CD14-positive monocyte (primary cell): Measurements from ENCODE around the gene RPS27A. TPM values are rescaled to one million over a fixed set of nuclear protein-coding genes. Genes with fewer than 3 reads are reported as not detected.
"Not testable (repeated sequence)": the region's sequence is repeated elsewhere in the genome, so short reads cannot be mapped to it uniquely, and the experiment has no call there.

Experiments used
- DNase-seq, 3 donors: peaks; one replicate each; pipeline ENCODE4 v3.0.0-alpha.2; 2011 to 2022
- H2AFZ ChIP-seq: 2 replicates; pipeline ENCODE4 v1.6.0; 2012; ENCODE audit warnings: mild to moderate bottlenecking, low read depth, low read length, inconsistent platforms; ENCODE audit not compliant: insufficient read depth, poor library complexity, severe bottlenecking
- H3K27ac ChIP-seq, 2 donors: 1 replicate in 1 of 2; 2 replicates in 1 of 2; pipeline ENCODE4 v1.5.1; 2012 to 2013; ENCODE audit warnings: low read length in 2 of 2, control low read depth in 1 of 2, inconsistent platforms in 1 of 2, low read depth in 1 of 2, mild to moderate bottlenecking in 1 of 2
- H3K27me3 ChIP-seq, 2 donors: one replicate each; pipeline versions ENCODE4 v1.6.0 to v1.6.1; 2011 to 2013; ENCODE audit warnings: low read length in 2 of 2; ENCODE audit not compliant: control insufficient read depth in 2 of 2, insufficient read depth in 2 of 2
- H3K36me3 ChIP-seq, 2 donors: replicated peaks in 1 of 2; 1 replicate in 1 of 2; 2 replicates in 1 of 2; pipeline versions ENCODE4 v1.5.1 to v1.6.1; 2012 to 2013; ENCODE audit warnings: low read length in 2 of 2, control low read depth in 1 of 2, inconsistent platforms in 1 of 2, mild to moderate bottlenecking in 1 of 2; ENCODE audit not compliant: insufficient read depth in 2 of 2, control insufficient read depth in 1 of 2
- H3K4me1 ChIP-seq, 2 donors: 1 replicate in 1 of 2; 2 replicates in 1 of 2; pipeline versions ENCODE4 v1.5.1 to v1.6.1; 2012 to 2013; ENCODE audit warnings: low read length in 2 of 2, control low read depth in 1 of 2, inconsistent platforms in 1 of 2, mild to moderate bottlenecking in 1 of 2, moderate library complexity in 1 of 2; ENCODE audit not compliant: insufficient read depth in 2 of 2, control insufficient read depth in 1 of 2
- H3K4me2 ChIP-seq: replicated peaks from 2 replicates; pipeline ENCODE3; 2012; ENCODE audit warnings: low read length, moderate library complexity, mild to moderate bottlenecking; ENCODE audit not compliant: poor library complexity, severe bottlenecking; ENCODE audit errors: extremely low read depth
- H3K4me3 ChIP-seq, 3 experiments: fragments of 200-600 bp in 1 of 3; sonication (generic) in 1 of 3; replicated peaks in 1 of 3; 1 replicate in 2 of 3; 2 replicates in 1 of 3; pipeline ENCODE4 v1.5.1; 2011 to 2013; ENCODE audit warnings: low read length in 3 of 3, mild to moderate bottlenecking in 3 of 3, control low read depth in 2 of 3, low read depth in 2 of 3, inconsistent platforms in 1 of 3, moderate library complexity in 1 of 3
- H3K79me2 ChIP-seq: 2 replicates; pipeline ENCODE4 v1.6.0; 2012; ENCODE audit warnings: mild to moderate bottlenecking, control low read depth, inconsistent platforms, low read length, moderate library complexity; ENCODE audit not compliant: insufficient read depth
- H3K9ac ChIP-seq: 2 replicates; pipeline ENCODE4 v1.6.0; 2017; ENCODE audit warnings: low read length, mild to moderate bottlenecking; ENCODE audit not compliant: insufficient read depth, poor library complexity, severe bottlenecking
- H3K9me3 ChIP-seq, 2 donors: replicated peaks in 1 of 2; 1 replicate in 1 of 2; 2 replicates in 1 of 2; pipeline versions ENCODE4 v1.5.1 to v1.6.1; 2012 to 2013; ENCODE audit warnings: low read length in 2 of 2, control low read depth in 1 of 2; ENCODE audit not compliant: control insufficient read depth in 1 of 2, insufficient read depth in 1 of 2
- H4K20me1 ChIP-seq: 2 replicates; pipeline ENCODE4 v1.6.0; 2012; ENCODE audit warnings: mild to moderate bottlenecking, low read length, control low read depth, moderate library complexity; ENCODE audit not compliant: insufficient read depth
- H3K27ac Mint-ChIP-seq, 7 donors: one replicate each; pipeline ENCODE4 v1.8.0; 2020; ENCODE audit warnings: mild to moderate bottlenecking in 7 of 7, mixed read lengths in 7 of 7, moderate library complexity in 6 of 7, inconsistent platforms in 2 of 7
- H3K27me3 Mint-ChIP-seq, 3 donors: one replicate each; pipeline ENCODE4 v1.8.0; 2021 to 2022; ENCODE audit warnings: low read depth in 3 of 3, mild to moderate bottlenecking in 3 of 3, mixed read lengths in 3 of 3, moderate library complexity in 3 of 3, inconsistent platforms in 1 of 3
- H3K36me3 Mint-ChIP-seq, 2 donors: one replicate each; pipeline ENCODE4 v1.8.0; 2020; ENCODE audit warnings: mixed read lengths in 2 of 2, inconsistent platforms in 1 of 2, mild to moderate bottlenecking in 1 of 2
- H3K4me1 Mint-ChIP-seq: one replicate; pipeline ENCODE4 v1.8.0; 2020; ENCODE audit warnings: mild to moderate bottlenecking, mixed read lengths
- H3K4me3 Mint-ChIP-seq, 2 donors: one replicate each; pipeline ENCODE4 v1.8.0; 2020; ENCODE audit warnings: mild to moderate bottlenecking in 2 of 2, mixed read lengths in 2 of 2, moderate library complexity in 1 of 2
- H3K9me3 Mint-ChIP-seq, 7 donors: one replicate each; pipeline ENCODE4 v1.8.0; 2020 to 2022; ENCODE audit warnings: mixed read lengths in 7 of 7, mild to moderate bottlenecking in 6 of 7, moderate library complexity in 6 of 7, inconsistent platforms in 2 of 7
- WGBS: methylation state at CpG from one replicate; pipeline ENCODE4 v1.1.5; 2013; ENCODE audit warnings: missing lambda C conversion rate; ENCODE audit not compliant: insufficient coverage; 5-methylcytosine and 5-hydroxymethylcytosine counted together
- intact Hi-C, 2 donors: fragments of 100-400 bp; cut with micrococcal nuclease; formaldehyde crosslinking; loops; one replicate each; pipeline versions ENCODE4 v1.15.0 to v1.15.1; 2023
- polyA minus RNA-seq: library from RNA; depleted of rRNA, polyadenylated mRNA; stranded (reverse); fragments of >200 nt; gene quantifications from 2 replicates; pipeline ENCODE4 v1.2.3, GENCODE V29; 2012
- polyA plus RNA-seq, 3 donors: library from polyadenylated mRNA; depleted of rRNA in 1 of 3; unstranded in 2 of 3; stranded (reverse) in 1 of 3; fragments of 300-500 nt in 2 of 3; fragments of >200 nt in 1 of 3; fragmentation: Illumina TruSeq in 2 of 3; gene quantifications; 1 replicate in 2 of 3; 2 replicates in 1 of 3; pipeline ENCODE4 v1.2.3, GENCODE V29; 2012 to 2021
- total RNA-seq, 12 experiments: library from RNA in 1 of 12; stranded (reverse) in 1 of 12; fragments of 120-200 nt in 1 of 12; gene quantifications; one replicate each; pipeline ENCODE4 v1.2.4 and lab custom pipeline; 2013 to 2026; ENCODE audit warnings: mixed read lengths in 6 of 12, inconsistent platforms in 1 of 12
- TF ChIP-seq, protein P1 (sequence below): fragments of 200-600 bp; IDR thresholded peaks from one replicate; pipeline ENCODE4 v1.8.0; 2022; ENCODE audit warnings: antibody characterized with exemption, mild to moderate bottlenecking

RPS27A gene
- total RNA-seq (2013), result 2,112 TPM
- polyA plus RNA-seq (1,000 to 10,000 TPM in 1 of 3 donors, 100 to 1,000 TPM in 2; 785 to 1,452 (median 967) TPM), polyA minus RNA-seq (171 and 184 TPM in 2 replicates), total RNA-seq (lab: John Stamatoyannopoulos, UW) (175 to 645 (median 525) reads per million in 11 experiments)

DNA sequence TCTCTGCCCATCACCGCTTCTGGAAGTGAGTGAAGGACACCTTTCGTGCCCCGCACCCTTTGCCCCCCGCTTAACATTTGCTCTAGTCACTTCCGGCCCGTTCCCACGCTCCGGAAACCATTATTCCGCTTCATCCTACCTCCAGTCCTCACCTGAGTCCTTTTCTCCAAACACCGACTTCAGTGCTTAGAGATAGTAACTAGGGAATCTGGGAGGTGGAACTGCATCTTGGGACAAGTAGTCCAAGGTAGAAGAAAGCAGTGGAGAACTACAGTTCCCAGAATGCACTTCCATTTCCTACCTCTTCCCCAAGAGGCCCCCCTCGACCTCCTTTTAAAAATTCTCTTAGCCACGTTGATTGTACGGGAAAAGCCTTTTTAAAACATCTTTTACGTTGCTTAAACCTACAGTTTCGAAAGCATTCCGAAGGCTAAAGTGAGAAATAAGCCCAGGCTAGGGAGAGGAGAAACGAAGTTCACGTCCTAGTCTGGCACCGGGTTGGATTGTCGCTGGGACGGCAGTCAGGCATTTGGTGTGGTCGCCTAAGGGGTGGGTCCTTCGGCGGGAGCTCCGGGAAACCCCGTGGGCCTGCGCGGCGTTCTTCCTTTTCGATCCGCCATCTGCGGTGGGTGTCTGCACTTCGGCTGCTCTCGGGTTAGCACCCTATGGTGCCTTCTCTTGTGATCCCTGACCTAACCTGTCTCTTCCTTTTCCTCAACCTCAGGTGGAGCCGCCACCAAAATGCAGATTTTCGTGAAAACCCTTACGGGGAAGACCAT, at the start of gene RPS27A, which contains the start of gene CLHC1:
RPS27A (plus strand) TSS at position 605 of the 779 bp plus-strand sequence; CDS start at position 742, 137 bp downstream.
CLHC1 (minus strand) TSS at position 210 of the 779 bp plus-strand sequence. CDS start 9,882 bp downstream, outside the sequence.
- DNase-seq, result peak; percentile 85 to 90 (median 89)
- peak within 1 kb of the TSS; percentile 95 for H3K4me2 ChIP-seq
- H3K36me3 Mint-ChIP-seq, result peaks cover 25 to 40% of the 10 kb centered on the region in 2 donors
- peak within 1 kb of the TSS; percentile 72 to 93 for H3K27ac ChIP-seq
- peak within 1 kb of the TSS; percentile 88 for H3K9ac ChIP-seq
- H3K9me3 Mint-ChIP-seq, result no peaks in the 10 kb centered on the region
- TF ChIP-seq, protein P1, sequence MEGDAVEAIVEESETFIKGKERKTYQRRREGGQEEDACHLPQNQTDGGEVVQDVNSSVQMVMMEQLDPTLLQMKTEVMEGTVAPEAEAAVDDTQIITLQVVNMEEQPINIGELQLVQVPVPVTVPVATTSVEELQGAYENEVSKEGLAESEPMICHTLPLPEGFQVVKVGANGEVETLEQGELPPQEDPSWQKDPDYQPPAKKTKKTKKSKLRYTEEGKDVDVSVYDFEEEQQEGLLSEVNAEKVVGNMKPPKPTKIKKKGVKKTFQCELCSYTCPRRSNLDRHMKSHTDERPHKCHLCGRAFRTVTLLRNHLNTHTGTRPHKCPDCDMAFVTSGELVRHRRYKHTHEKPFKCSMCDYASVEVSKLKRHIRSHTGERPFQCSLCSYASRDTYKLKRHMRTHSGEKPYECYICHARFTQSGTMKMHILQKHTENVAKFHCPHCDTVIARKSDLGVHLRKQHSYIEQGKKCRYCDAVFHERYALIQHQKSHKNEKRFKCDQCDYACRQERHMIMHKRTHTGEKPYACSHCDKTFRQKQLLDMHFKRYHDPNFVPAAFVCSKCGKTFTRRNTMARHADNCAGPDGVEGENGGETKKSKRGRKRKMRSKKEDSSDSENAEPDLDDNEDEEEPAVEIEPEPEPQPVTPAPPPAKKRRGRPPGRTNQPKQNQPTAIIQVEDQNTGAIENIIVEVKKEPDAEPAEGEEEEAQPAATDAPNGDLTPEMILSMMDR, result no peak
- H3K9me3 ChIP-seq, result no peaks in the 10 kb centered on the region
- peak within 1 kb of the TSS; percentile 100 for H3K4me3 Mint-ChIP-seq
- no peaks in the 10 kb centered on the region for H3K27me3 Mint-ChIP-seq
- peak within 1 kb of the TSS; percentile 91 to 99 (median 97) for H3K27ac Mint-ChIP-seq
- peaks cover 28% of the 10 kb centered on the region for H4K20me1 ChIP-seq
- H2AFZ ChIP-seq, result peak within 1 kb of the TSS; percentile 90
- WGBS, result 1% methylated on average over 25 of the region's 37 CpGs
- peak within 1 kb of the TSS; percentile 59 to 86 (median 84) for H3K4me3 ChIP-seq
- no peaks in the 10 kb centered on the region for H3K27me3 ChIP-seq
- H3K79me2 ChIP-seq, result peaks cover 49% of the 10 kb centered on the region
- intact Hi-C loops, result loop anchor here in 1 of 2 donors (5.0 to 10.0 kb wide), 2 partner anchors 383 to 510 kb away; partner anchors contain the start of genes EML6 and PPP4R3B
- H3K4me1 ChIP-seq, result peaks cover 30 to 42% of the 10 kb centered on the region in 2 donors
- peaks cover 32 to 38% of the 10 kb centered on the region in 2 donors for H3K36me3 ChIP-seq
- H3K4me1 Mint-ChIP-seq, result peaks cover 35% of the 10 kb centered on the region

DNA sequence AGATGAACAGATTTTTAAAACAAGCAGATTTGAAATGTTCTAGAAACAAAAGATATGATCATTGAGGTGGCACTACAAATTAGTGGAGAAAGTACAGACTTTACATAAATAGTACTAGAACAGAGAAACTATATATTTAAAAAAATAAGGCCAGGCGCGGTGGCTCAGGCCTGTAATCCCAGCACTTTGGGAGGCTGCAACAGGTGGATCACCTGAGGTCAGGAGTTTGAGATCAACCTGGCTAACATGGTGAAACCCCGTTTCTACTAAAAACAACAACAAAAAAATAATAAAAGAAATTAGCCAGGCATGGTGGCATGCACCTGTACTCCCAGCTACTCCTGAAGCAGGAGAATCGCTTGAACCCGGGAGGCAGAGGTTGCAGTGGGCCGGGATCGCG, 45.7 kb upstream of the RPS27A start:
- H3K9me3 ChIP-seq, H3K27ac ChIP-seq, H2AFZ ChIP-seq, H3K27me3 Mint-ChIP-seq, H3K9ac ChIP-seq, H3K9me3 Mint-ChIP-seq, H3K4me1 ChIP-seq, H3K4me3 Mint-ChIP-seq, H4K20me1 ChIP-seq, H3K4me3 ChIP-seq, DNase-seq, H3K4me2 ChIP-seq, H3K27me3 ChIP-seq, intact Hi-C loops, H3K79me2 ChIP-seq, H3K36me3 Mint-ChIP-seq, H3K4me1 Mint-ChIP-seq, H3K27ac Mint-ChIP-seq, H3K36me3 ChIP-seq: not testable (repeated sequence)
- WGBS, result 100% methylated on average over 2 of the region's 8 CpGs

DNA sequence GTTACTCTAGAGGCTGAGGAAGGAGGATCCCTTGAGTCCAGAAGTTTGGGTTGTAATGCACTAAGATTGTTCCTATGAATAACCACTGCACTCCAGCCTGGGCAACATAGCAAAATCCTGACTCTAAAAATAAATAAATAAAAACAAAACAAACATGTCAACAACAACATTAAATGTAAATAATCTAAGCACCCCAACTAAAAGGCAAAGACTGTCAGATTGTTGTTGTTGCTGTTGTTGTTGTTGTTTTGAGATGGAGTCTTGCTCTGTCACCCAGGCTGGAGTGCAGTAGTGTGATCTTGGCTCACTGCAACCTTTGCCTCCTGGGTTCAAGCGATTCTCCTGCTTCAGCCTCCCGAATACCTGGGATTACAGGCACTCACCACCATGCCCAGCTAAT, 40.6 kb upstream of the RPS27A start:
- H3K27ac ChIP-seq, H3K36me3 Mint-ChIP-seq, H4K20me1 ChIP-seq, H3K9me3 Mint-ChIP-seq, H3K36me3 ChIP-seq, H3K9ac ChIP-seq, H3K4me2 ChIP-seq, H3K4me1 Mint-ChIP-seq, intact Hi-C loops, H3K27ac Mint-ChIP-seq, DNase-seq, H3K79me2 ChIP-seq, H3K27me3 Mint-ChIP-seq, H3K4me3 Mint-ChIP-seq, H3K4me1 ChIP-seq, H3K27me3 ChIP-seq, H3K9me3 ChIP-seq, H2AFZ ChIP-seq, H3K4me3 ChIP-seq: not testable (repeated sequence)
- no CpG with 5 or more reads among the region's 2 CpGs for WGBS
